GM11168 (cell line): ENCODE measurements around the gene JAM2.

ENCODE experiments used
- in situ Hi-C: fragments of 300-500 bp; cut with MboI; formaldehyde crosslinking; loops from one replicate; pipeline ENCODE4 v1.12.0; 2022; ENCODE audit warnings: low sequenced_read_pairs; ENCODE audit not compliant: unreplicated experiment

JAM2 gene

DNA sequence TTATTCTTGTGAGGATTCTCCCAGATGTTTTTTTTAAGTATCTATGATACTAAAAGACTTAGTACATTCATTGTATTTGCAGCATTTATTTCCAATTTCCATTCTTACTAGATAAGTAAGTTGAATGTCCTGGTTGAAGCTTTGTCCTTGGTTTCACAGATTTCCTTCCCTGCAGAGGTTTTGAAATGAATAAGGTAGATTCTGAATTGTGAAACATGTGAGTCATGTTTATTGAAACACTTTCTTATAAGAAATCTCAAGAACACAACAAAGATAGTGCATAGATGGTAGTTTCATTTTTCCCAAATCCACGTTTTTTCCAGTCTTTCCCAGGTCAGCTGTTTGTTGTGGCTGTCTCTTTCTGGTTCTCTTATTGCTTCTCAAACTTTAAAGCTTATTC, 120.5 kb downstream of the JAM2 start:
- in situ Hi-C loops, result no loop called here

DNA sequence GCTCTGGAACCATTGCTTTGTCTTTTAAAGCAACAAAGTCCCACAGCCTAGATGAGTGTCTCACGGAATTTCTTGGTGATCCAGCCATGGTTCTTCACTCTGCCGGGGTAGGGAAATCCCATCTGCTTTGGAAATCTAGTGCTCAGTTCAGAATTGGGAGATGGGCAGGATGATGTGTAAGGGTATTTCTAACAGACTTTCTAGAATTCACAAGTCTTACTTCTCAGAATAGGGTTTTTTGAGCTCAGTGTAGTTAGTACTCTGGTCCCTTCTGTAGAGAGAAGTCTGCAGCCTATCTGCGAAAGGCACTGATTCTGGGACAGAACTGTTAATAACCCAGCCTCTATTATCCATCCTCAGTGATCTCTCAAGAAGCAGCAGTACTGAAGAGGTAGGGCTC, 121.0 kb downstream of the JAM2 start:
- in situ Hi-C loops, result no loop called here

DNA sequence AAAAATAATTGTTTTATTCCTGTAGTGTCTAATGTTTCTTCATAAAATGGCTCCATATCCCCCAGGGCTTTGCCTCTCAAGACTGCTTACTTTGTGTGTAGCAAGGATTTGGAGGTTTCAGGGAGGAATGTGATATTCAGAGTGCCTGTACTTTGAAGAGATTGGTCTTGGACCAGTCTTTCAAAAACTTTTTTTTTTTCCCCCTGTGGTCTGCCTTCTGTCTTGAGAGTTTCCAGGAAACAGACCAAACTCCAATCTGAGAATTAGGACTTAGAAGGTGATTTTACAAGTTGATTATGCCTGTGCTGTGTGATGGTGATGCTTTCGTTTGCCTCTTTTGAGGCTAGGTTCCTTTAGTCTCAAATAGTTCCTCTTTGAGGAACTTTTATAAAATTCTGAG, 121.6 kb downstream of the JAM2 start:
- in situ Hi-C loops, result no loop called here

DNA sequence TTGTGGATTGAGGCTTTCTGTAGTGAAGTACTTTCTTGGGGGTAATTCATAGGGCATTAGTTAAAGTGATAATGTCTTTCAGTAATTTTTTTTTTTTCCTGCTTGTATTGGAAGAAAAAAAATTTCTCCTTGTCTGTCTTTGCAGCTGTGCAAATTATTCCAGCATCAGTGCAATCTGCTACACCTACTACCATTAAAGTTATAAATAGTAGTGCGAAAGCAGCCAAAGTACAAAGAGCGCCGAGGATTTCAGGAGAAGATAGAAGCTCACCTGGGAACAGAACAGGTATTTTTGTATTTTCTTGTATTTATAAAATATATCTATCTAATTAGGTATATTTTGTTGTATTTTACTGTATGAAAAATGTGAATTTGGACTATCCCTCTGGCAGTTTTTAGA, 125.0 kb downstream of the JAM2 start:
- in situ Hi-C loops, result no loop called here
